GM19043 (cell line): ENCODE data around the gene TRPC4.
"Not testable (repeated sequence)": the region's sequence is repeated elsewhere in the genome, so short reads cannot be mapped to it uniquely, and the experiment has no call there.

Source experiments
- ATAC-seq: cut with Tn5 transposase; IDR thresholded peaks from one replicate; pipeline ENCODE4 v1.9.1; 2021; ENCODE audit warnings: low read depth; ENCODE audit not compliant: unreplicated experiment

TRPC4 gene

GRCh38 chr13:37835392-37835791 lies 34.2 kb downstream of the TRPC4 start:
- no peak for ATAC-seq

- no peak for ATAC-seq
Measured at GRCh38 chr13:37833411-37833810, 36.2 kb downstream of the TRPC4 start.

- no peak for ATAC-seq
Measured at GRCh38 chr13:37816276-37816675, 53.3 kb downstream of the TRPC4 start.

- ATAC-seq: no peak
Measured at GRCh38 chr13:37811441-37811840, 58.1 kb downstream of the TRPC4 start.

- ATAC-seq: no peak
Measured at GRCh38 chr13:37806666-37807065, 62.9 kb downstream of the TRPC4 start.

GRCh38 chr13:37797631-37798030 lies 71.9 kb downstream of the TRPC4 start:
- ATAC-seq: no peak

GRCh38 chr13:37796795-37797194 lies 72.8 kb downstream of the TRPC4 start:
- not testable (repeated sequence) for ATAC-seq

GRCh38 chr13:37795326-37795725 lies 74.2 kb downstream of the TRPC4 start:
- no peak for ATAC-seq

GRCh38 chr13:37791699-37792098 lies 77.9 kb downstream of the TRPC4 start:
- no peak for ATAC-seq

GRCh38 chr13:37788346-37788745 lies 81.2 kb downstream of the TRPC4 start:
- ATAC-seq: no peak

GRCh38 chr13:37777676-37778075 lies 91.9 kb downstream of the TRPC4 start:
- no peak for ATAC-seq

GRCh38 chr13:37775871-37776270 lies 93.7 kb downstream of the TRPC4 start:
- ATAC-seq: no peak

- no peak for ATAC-seq
Measured at GRCh38 chr13:37772644-37773043, 96.9 kb downstream of the TRPC4 start.

- ATAC-seq: no peak
Measured at GRCh38 chr13:37769545-37769944, 100.0 kb downstream of the TRPC4 start.

- ATAC-seq: no peak
Measured at GRCh38 chr13:37769078-37769477, 100.5 kb downstream of the TRPC4 start.

GRCh38 chr13:37766502-37766901 lies 103.1 kb downstream of the TRPC4 start:
- no peak for ATAC-seq

GRCh38 chr13:37755349-37755748 lies 114.2 kb downstream of the TRPC4 start:
- ATAC-seq: no peak

- ATAC-seq: no peak
Measured at GRCh38 chr13:37753776-37754175, 115.8 kb downstream of the TRPC4 start.

- ATAC-seq: no peak
Measured at GRCh38 chr13:37752146-37752545, 117.4 kb downstream of the TRPC4 start.

- no peak for ATAC-seq
Measured at GRCh38 chr13:37751025-37751424, 118.5 kb downstream of the TRPC4 start.

GRCh38 chr13:37748913-37749312 lies 120.7 kb downstream of the TRPC4 start:
- ATAC-seq: no peak

GRCh38 chr13:37747071-37747612 lies 122.4 kb downstream of the TRPC4 start:
- no peak for ATAC-seq

- ATAC-seq: no peak
Measured at GRCh38 chr13:37741536-37741935, 128.0 kb downstream of the TRPC4 start.
